ENCODE results near the gene FOXD3.

The FOXD3 gene

DNA sequence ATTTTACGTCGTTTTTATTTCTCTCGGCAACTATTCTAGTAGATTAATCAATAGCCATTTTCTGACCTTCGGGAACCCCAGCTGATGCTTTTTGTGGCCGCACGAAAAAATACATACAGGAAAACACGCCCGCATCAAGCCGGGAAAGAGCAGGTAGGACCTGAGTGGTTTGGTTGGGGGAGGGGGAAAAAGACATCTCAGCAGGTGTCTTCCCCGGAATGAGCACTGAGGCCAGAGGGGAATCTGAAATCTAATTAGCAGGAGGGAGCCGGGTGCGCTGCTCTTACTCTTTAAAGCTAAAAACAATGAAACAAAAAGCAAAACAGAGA is 618 bp upstream of the FOXD3 start:
- Histone ChIP-seq H3K9me3 (ENCODE audit: control insufficient read depth in 2 of 2, low read length in 2 of 2) (no peaks in the 10 kb centered on the region), H3K4me1 (ENCODE audit: control insufficient read depth, insufficient read depth, low read length) (peaks cover 34% of the 10 kb centered on the region), H3K4me3 (ENCODE audit: low read length in 2 of 2) (peak overlapping the region; percentile 46 to 71), H3K36me3 (ENCODE audit: control insufficient read depth in 2 of 2, insufficient read depth in 2 of 2, low read length in 2 of 2) (no peaks in the 10 kb centered on the region), H3K27me3 (ENCODE audit: control insufficient read depth in 1 of 2, insufficient read depth in 2 of 2, low read length in 2 of 2) (peaks cover 67 to 97% of the 10 kb centered on the region in 2 donors), H3K27ac (ENCODE audit: low read length) (no peak overlapping the region), H3K9ac (ENCODE audit: low read length in 2 of 2) (no peak overlapping the region)

DNA sequence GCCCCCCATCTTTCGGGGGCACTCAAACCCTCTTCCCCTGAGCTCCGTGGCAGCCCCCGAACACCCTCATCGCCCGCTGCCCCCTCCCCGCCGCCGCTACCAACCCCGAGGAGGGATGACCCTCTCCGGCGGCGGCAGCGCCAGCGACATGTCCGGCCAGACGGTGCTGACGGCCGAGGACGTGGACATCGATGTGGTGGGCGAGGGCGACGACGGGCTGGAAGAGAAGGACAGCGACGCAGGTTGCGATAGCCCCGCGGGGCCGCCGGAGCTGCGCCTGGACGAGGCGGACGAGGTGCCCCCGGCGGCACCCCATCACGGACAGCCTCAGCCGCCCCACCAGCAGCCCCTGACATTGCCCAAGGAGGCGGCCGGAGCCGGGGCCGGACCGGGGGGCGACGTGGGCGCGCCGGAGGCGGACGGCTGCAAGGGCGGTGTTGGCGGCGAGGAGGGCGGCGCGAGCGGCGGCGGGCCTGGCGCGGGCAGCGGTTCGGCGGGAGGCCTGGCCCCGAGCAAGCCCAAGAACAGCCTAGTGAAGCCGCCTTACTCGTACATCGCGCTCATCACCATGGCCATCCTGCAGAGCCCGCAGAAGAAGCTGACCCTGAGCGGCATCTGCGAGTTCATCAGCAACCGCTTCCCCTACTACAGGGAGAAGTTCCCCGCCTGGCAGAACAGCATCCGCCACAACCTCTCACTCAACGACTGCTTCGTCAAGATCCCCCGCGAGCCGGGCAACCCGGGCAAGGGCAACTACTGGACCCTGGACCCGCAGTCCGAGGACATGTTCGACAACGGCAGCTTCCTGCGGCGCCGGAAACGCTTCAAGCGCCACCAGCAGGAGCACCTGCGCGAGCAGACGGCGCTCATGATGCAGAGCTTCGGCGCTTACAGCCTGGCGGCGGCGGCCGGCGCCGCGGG is 837 bp downstream of the FOXD3 start:
- no peak overlapping the region for H3K9ac ChIP-seq (ENCODE audit: low read length in 2 of 2)
- H3K27me3 ChIP-seq (ENCODE audit: control insufficient read depth in 1 of 2, insufficient read depth in 2 of 2, low read length in 2 of 2) = peaks cover 72 to 96% of the 10 kb centered on the region in 2 donors
- H3K4me3 ChIP-seq (ENCODE audit: low read length in 2 of 2) = peak overlapping the region in 1 of 2 donors; percentile 71
- no peaks in the 10 kb centered on the region for H3K36me3 ChIP-seq (ENCODE audit: control insufficient read depth in 2 of 2, insufficient read depth in 2 of 2, low read length in 2 of 2)
- peaks cover 21% of the 10 kb centered on the region for H3K4me1 ChIP-seq (ENCODE audit: control insufficient read depth, insufficient read depth, low read length)
- H3K27ac ChIP-seq (ENCODE audit: low read length) = no peak overlapping the region
- H3K9me3 ChIP-seq (ENCODE audit: control insufficient read depth in 2 of 2, low read length in 2 of 2) = no peaks in the 10 kb centered on the region

DNA sequence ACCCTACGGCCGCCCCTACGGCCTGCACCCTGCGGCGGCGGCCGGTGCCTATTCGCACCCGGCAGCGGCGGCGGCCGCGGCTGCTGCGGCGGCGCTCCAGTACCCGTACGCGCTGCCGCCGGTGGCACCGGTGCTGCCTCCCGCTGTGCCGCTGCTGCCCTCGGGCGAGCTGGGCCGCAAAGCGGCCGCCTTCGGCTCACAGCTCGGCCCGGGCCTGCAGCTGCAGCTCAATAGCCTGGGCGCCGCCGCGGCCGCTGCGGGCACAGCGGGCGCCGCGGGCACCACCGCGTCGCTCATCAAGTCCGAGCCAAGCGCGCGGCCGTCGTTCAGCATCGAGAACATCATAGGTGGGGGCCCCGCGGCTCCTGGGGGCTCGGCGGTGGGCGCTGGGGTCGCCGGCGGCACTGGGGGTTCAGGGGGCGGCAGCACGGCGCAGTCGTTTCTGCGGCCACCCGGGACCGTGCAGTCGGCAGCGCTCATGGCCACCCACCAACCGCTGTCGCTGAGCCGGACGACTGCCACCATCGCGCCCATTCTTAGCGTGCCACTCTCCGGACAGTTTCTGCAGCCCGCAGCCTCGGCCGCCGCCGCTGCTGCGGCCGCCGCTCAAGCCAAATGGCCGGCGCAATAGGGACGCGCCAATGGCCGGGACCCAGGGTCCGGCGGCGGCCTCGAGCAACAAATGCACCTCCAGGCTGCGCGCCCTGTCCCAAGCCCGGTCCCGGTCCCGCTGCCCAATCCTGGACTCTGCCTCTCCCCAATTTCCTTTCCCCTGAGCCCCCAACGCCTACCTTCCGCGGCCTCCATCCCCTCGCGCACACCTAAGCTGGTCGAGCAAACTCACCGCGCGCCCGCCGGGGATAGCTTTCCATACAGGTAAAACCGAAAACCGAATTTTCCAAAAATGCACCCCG is 1.8 kb downstream of the FOXD3 start:
- Histone ChIP-seq H3K27ac (ENCODE audit: low read length) (no peak overlapping the region), H3K9me3 (ENCODE audit: control insufficient read depth in 2 of 2, low read length in 2 of 2) (no peaks in the 10 kb centered on the region), H3K27me3 (ENCODE audit: control insufficient read depth in 1 of 2, insufficient read depth in 2 of 2, low read length in 2 of 2) (peaks cover 71 to 96% of the 10 kb centered on the region in 2 donors), H3K9ac (ENCODE audit: low read length in 2 of 2) (no peak overlapping the region), H3K4me1 (ENCODE audit: control insufficient read depth, insufficient read depth, low read length) (peaks cover 21% of the 10 kb centered on the region), H3K36me3 (ENCODE audit: control insufficient read depth in 2 of 2, insufficient read depth in 2 of 2, low read length in 2 of 2) (no peaks in the 10 kb centered on the region), H3K4me3 (ENCODE audit: low read length in 2 of 2) (peak overlapping the region in 1 of 2 donors; percentile 71)

DNA sequence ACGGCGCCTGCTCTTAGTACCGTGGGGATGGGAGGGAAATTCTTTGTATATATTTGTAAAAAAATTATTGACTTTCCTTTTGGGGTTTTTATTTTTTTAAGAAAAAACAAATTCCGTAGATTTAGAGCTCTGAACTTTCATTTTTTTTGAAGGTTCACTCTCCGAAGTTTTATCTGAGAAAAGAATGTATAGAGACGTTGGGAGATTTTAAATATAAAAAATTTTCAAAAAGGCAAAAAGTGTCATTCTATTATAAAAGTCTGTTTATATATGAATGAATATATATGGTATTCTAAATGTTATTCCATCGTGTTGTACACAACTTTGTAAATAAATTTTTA is 2.4 kb downstream of the FOXD3 start:
- no peaks in the 10 kb centered on the region for H3K9me3 ChIP-seq (ENCODE audit: control insufficient read depth in 2 of 2, low read length in 2 of 2)
- peaks cover 25% of the 10 kb centered on the region for H3K4me1 ChIP-seq (ENCODE audit: control insufficient read depth, insufficient read depth, low read length)
- H3K27me3 ChIP-seq (ENCODE audit: control insufficient read depth in 1 of 2, insufficient read depth in 2 of 2, low read length in 2 of 2) = peaks cover 72 to 96% of the 10 kb centered on the region in 2 donors
- no peak overlapping the region for H3K27ac ChIP-seq (ENCODE audit: low read length)
- no peaks in the 10 kb centered on the region for H3K36me3 ChIP-seq (ENCODE audit: control insufficient read depth in 2 of 2, insufficient read depth in 2 of 2, low read length in 2 of 2)
- H3K9ac ChIP-seq (ENCODE audit: low read length in 2 of 2) = no peak overlapping the region
- no peak overlapping the region for H3K4me3 ChIP-seq (ENCODE audit: low read length in 2 of 2)

DNA sequence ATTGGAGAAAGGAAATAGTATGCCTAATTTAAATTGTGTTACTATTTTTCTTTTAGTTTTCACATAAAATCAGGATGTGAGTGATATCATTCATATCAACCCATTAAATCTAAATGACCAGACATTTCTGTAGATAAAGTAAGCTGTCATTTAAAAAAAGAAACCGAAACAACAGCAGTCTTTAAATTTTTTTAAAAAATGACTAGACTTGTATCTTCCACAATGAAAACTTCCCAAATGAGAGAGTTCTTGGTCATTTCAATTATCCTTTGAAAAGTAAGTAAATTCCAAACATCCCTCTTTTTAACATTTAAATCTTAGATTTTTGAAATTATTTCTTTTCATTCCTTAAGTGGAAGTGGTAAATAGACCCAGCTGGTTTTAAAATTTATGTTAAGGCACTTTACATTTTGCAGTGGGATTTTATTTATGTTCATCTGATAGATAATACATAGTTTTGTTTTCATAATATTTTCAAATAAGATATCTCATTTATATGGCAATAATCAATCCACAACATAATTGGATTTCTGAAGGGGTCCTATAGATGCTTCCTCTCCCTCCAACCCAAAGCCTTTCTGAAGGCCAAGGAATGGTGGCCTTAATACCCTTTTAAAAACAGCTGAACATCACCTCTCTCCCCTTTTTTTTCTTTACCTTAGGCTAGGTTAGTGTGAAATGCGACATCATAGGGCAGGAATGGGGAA is 3.1 kb downstream of the FOXD3 start:
- Histone ChIP-seq H3K4me3 (ENCODE audit: low read length in 2 of 2) (no peak overlapping the region), H3K27me3 (ENCODE audit: control insufficient read depth in 1 of 2, insufficient read depth in 2 of 2, low read length in 2 of 2) (peaks cover 72 to 96% of the 10 kb centered on the region in 2 donors), H3K36me3 (ENCODE audit: control insufficient read depth in 2 of 2, insufficient read depth in 2 of 2, low read length in 2 of 2) (no peaks in the 10 kb centered on the region)

DNA sequence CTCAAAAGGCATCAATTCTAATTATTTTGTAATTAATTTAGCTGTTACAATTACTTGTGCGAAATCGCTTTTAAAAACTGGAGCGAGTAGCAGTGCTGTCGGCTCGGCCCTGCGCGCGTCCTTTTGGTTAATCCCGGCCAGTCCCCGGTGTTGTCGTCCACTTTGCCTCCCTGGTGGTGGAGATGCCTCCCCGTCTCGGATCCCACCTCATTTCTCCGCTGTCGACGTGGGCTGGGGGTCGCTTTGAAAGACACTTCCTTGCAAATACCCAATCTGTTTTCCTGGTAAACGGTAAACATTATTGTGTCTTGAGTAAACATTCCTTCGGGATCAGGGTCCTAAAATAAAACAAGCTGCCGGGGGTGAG is 3.7 kb downstream of the FOXD3 start:
- Histone ChIP-seq H3K27ac (ENCODE audit: low read length) (no peak overlapping the region), H3K4me1 (ENCODE audit: control insufficient read depth, insufficient read depth, low read length) (peaks cover 26% of the 10 kb centered on the region), H3K9me3 (ENCODE audit: control insufficient read depth in 2 of 2, low read length in 2 of 2) (no peaks in the 10 kb centered on the region), H3K9ac (ENCODE audit: low read length in 2 of 2) (no peak overlapping the region), H3K36me3 (ENCODE audit: control insufficient read depth in 2 of 2, insufficient read depth in 2 of 2, low read length in 2 of 2) (no peaks in the 10 kb centered on the region), H3K4me3 (ENCODE audit: low read length in 2 of 2) (no peak overlapping the region), H3K27me3 (ENCODE audit: control insufficient read depth in 1 of 2, insufficient read depth in 2 of 2, low read length in 2 of 2) (peaks cover 70 to 94% of the 10 kb centered on the region in 2 donors)

More for the DNA sequence above, 3.1 kb downstream of the FOXD3 start:
- Histone ChIP-seq H3K4me1 (ENCODE audit: control insufficient read depth, insufficient read depth, low read length) (peaks cover 28% of the 10 kb centered on the region), H3K9me3 (ENCODE audit: control insufficient read depth in 2 of 2, low read length in 2 of 2) (no peaks in the 10 kb centered on the region), H3K27ac (ENCODE audit: low read length) (no peak overlapping the region), H3K9ac (ENCODE audit: low read length in 2 of 2) (no peak overlapping the region)

DNA sequence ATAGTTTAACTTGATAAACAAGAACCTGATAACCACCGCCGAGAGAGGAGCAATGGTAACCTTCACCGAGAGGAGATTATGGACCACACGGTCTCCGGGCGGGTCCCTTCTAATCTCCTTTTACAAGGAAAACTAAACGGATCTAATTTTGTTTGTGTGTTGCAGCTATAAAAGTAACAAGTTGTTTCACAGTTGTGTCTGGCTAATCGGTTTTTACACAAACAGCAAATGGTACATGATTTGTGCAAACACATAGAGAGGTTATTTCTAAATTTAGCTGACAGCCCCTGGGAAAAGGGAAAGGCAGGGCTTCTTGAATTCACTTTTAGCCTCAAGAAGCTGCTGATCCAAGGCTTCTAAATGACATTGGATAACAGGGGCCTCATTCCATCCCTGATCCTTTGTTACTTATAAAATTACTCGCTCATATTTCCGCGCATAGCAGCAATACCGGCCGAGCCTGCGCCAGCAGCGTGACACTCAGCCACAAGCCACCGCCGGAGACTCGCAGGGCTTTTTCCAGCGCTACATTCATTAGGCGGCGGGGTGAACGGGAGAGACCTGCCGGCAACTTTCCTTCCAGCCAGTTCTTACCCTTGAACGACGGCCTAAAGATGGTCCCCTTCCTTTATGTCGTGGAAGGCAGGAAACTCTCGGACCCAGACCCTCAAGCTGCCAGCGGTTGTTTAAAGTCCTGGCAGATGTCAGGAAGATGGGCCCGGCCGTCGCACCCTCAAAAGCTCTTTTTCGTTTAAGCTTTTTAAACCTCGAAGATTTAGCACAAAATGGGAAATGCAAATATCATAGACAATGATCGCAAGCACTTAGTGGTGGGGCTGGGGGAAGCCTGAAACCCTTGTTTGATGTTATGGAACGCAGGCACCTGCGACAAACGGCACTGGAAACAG is 4.4 kb downstream of the FOXD3 start:
- Histone ChIP-seq H3K4me3 (ENCODE audit: low read length in 2 of 2) (no peak overlapping the region), H3K4me1 (ENCODE audit: control insufficient read depth, insufficient read depth, low read length) (peaks cover 25% of the 10 kb centered on the region), H3K27me3 (ENCODE audit: control insufficient read depth in 1 of 2, insufficient read depth in 2 of 2, low read length in 2 of 2) (peaks cover 67 to 89% of the 10 kb centered on the region in 2 donors), H3K9ac (ENCODE audit: low read length in 2 of 2) (no peak overlapping the region), H3K27ac (ENCODE audit: low read length) (no peak overlapping the region), H3K36me3 (ENCODE audit: control insufficient read depth in 2 of 2, insufficient read depth in 2 of 2, low read length in 2 of 2) (no peaks in the 10 kb centered on the region), H3K9me3 (ENCODE audit: control insufficient read depth in 2 of 2, low read length in 2 of 2) (peaks cover 0 to 2% of the 10 kb centered on the region in 2 donors)

DNA sequence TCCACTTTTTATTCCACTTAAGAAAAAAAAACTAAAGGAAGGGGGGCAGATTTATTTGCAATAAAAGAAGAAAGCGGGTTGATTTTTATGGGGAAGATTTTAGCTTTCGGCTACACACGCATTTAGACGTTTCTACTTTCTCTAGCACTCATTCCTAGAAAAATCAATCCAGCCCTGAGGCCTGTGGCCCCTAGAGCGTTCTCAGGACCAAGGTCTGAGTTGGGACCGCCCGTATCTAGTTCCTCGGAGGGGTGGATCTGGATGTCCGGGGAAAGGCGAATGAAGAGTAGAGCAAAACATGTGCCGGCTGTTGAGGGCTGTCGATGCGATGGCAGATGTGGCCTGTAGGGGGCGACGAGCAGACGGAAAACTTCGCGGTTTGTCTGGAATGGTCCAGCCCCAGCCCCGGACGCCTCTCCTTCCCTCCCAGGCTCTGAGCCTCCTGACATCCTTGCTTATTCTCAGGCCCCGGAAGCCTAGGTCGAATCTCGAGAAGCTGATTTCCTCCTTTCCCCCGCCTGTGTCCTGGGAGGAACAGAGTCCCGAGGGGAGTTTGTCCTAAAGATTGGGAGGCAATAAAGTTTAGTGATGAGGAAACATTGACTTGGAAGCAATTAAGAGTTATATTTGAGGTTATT is 5.2 kb downstream of the FOXD3 start:
- Histone ChIP-seq H3K4me1 (ENCODE audit: control insufficient read depth, insufficient read depth, low read length) (peaks cover 17% of the 10 kb centered on the region), H3K36me3 (ENCODE audit: control insufficient read depth in 2 of 2, insufficient read depth in 2 of 2, low read length in 2 of 2) (no peaks in the 10 kb centered on the region), H3K27ac (ENCODE audit: low read length) (no peak overlapping the region), H3K4me3 (ENCODE audit: low read length in 2 of 2) (no peak overlapping the region), H3K27me3 (ENCODE audit: control insufficient read depth in 1 of 2, insufficient read depth in 2 of 2, low read length in 2 of 2) (peaks cover 63 to 88% of the 10 kb centered on the region in 2 donors), H3K9me3 (ENCODE audit: control insufficient read depth in 2 of 2, low read length in 2 of 2) (peaks cover 0 to 2% of the 10 kb centered on the region in 2 donors), H3K9ac (ENCODE audit: low read length in 2 of 2) (no peak overlapping the region)

DNA sequence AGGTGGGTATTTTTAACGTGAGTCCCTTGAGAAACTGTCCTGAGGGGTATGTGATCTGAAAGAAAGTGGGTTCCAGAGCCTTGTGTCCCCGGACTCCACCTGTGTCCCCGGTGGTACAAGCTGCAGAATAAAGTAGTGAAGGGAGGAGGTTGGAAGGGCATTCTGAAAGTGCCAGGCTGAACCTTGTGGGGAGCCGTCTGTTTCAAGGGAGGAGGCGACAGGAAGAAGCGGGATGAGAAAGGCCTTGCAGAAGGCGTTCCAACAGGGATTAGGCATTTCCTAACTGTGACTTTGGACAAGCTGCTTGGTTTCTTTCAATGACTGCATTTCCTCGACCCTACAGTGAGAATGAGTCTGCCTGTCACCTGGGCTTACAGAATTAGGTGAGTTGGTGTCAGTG is 5.8 kb downstream of the FOXD3 start:
- Histone ChIP-seq H3K4me3 (ENCODE audit: low read length in 2 of 2) (no peak overlapping the region), H3K9ac (ENCODE audit: low read length in 2 of 2) (no peak overlapping the region), H3K9me3 (ENCODE audit: control insufficient read depth in 2 of 2, low read length in 2 of 2) (peaks cover 0 to 2% of the 10 kb centered on the region in 2 donors), H3K4me1 (ENCODE audit: control insufficient read depth, insufficient read depth, low read length) (peaks cover 11% of the 10 kb centered on the region), H3K36me3 (ENCODE audit: control insufficient read depth in 2 of 2, insufficient read depth in 2 of 2, low read length in 2 of 2) (no peaks in the 10 kb centered on the region), H3K27me3 (ENCODE audit: control insufficient read depth in 1 of 2, insufficient read depth in 2 of 2, low read length in 2 of 2) (peaks cover 63 to 88% of the 10 kb centered on the region in 2 donors), H3K27ac (ENCODE audit: low read length) (no peak overlapping the region)
